ENCODE measurements around the gene KLHL42.
"Not testable (repeated sequence)": the region's sequence is repeated elsewhere in the genome, so short reads cannot be mapped to it uniquely, and the experiment has no call there.

The KLHL42 gene, protein sequence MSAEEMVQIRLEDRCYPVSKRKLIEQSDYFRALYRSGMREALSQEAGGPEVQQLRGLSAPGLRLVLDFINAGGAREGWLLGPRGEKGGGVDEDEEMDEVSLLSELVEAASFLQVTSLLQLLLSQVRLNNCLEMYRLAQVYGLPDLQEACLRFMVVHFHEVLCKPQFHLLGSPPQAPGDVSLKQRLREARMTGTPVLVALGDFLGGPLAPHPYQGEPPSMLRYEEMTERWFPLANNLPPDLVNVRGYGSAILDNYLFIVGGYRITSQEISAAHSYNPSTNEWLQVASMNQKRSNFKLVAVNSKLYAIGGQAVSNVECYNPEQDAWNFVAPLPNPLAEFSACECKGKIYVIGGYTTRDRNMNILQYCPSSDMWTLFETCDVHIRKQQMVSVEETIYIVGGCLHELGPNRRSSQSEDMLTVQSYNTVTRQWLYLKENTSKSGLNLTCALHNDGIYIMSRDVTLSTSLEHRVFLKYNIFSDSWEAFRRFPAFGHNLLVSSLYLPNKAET

DNA sequence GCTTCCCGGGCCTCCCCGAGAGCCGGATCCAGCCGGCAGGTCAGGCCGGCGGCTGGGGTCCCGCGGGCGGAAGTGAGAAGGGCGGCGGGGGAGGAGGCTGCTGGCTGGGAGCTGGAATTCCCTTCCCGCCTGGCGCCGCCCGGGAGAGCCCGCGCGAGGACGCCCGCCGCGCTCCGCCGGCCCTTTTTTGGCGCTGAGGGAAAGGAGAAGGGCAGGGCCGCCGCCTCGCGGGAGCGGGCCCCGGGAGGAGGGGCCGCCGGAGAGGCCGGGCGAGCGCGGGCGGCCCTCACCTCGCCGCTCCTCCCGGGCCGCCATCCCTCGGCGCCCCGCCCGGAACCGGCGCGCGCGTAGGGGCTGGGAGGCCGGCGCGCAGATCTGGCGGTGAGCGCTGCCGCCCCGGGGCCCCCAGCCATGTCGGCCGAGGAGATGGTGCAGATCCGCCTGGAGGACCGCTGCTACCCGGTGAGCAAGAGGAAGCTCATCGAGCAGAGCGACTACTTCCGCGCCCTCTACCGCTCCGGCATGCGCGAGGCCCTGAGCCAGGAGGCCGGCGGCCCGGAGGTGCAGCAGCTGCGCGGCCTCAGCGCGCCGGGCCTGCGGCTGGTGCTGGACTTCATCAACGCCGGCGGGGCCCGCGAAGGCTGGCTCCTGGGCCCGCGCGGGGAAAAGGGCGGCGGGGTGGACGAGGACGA lies at the start of gene KLHL42, which contains the start of gene MANSC4:
TSS of gene KLHL42 (plus strand) at position 314 of the 692 bp plus-strand sequence. CDS start at position 412, 98 bp downstream.
TSS of gene MANSC4 (minus strand) at position 317 of the 692 bp plus-strand sequence. CDS start 8,960 bp downstream, outside the sequence.
- DNase-seq, result peak; percentile 88

DNA sequence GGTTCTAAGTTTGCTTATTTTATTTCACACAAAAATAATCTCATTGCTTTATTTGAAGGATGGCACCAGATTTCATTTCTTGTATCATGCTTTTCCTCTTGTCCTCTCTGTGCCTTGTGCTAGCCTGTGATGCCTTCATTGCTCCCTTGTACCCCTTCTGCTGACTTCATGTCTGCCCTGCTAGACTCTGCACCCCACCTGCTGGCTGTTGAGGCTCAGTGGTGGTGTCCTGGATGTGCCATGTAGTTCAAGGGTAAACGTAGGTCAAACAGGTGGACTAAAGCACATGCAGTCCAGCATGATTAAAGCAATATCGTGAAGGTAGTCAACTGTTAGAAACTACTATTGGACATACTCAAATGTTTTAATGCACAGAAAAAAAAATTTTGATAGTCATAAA lies 47.8 kb upstream of the KLHL42 start:
- DNase-seq, result no peak

DNA sequence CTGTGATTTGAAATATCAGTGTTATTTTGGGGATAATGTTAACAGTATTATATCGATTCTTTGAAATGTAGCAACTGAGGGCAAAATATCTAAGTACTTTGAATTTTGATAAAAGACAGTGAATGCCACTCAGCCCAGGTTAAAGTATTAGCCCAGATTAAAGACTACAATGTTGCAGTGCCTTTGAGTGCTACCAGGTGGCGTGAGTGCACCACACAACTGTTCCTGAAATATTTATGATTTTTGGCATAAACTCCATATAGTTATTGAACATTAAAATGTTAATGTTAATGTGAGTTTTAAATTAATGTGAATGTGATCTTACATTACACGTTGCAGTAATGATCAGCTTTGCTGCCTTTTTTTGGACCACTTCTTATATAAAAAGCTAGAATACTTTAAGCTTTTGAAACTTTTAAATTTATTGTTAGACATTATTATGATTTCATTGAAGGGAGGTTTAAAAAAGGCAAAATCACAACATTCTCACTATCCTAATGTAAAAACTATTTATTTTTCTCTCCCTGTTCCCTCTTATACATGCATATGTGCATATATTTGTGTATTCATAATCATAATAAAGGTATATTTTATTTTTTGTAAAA lies 46.9 kb upstream of the KLHL42 start:
- DNase-seq, result peak; percentile 55

DNA sequence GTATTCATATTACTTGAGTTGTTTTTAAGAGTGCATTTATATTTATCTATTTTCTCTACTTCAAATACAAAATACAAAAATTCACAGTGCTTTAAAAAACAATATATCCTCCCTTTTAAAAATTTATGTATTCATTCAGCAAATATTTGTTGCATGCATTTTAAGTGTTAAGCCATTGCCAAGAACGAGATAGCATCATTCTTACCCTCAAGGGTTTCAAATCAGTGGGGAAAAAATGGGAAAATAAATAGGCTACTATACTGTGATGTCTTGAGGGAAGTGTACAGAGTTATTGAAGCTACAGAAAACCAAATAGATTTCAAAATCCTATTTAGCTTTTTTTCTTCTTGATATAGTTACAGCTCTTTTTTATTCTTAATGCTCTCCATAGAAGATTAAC lies 46.2 kb upstream of the KLHL42 start:
- DNase-seq, result no peak

DNA sequence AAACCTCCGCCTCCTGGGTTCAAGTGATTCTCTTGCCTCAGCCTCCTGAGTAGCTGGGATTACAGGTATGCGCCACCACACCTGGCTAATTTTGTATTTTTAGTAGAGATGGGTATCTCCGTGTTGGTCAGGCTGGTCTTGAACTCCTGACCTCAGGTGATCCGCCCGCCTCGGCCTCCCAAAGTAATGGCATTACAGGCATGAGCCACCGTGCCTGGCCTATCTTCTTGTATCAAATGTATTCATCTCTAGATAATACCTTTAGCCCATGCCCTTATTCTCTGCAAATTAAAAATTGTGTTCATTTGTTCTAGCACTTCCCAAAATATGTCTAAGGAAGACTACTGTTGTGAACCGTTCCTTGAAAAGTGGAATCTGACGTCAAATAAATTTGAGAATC lies 45.7 kb upstream of the KLHL42 start:
- not testable (repeated sequence) for DNase-seq

DNA sequence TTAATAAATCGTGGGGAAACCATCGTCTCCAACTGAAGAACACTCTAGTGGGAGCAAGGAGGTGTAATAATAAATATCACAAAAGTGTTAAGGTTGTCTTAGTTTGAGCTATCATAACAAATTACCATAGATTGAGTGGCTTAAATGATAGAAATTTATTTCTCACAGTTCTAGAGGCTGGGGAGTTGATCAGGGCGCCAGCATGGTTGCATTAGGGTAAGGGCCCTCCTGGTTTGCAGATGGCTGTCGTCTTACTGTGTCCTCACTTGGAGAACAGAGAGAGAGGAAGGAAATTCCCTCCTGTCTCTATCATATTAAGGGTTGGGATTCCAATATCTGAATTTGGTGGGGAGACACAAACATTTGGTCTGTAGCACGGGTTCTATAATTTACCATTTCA lies 36.4 kb upstream of the KLHL42 start:
- DNase-seq, result no peak

DNA sequence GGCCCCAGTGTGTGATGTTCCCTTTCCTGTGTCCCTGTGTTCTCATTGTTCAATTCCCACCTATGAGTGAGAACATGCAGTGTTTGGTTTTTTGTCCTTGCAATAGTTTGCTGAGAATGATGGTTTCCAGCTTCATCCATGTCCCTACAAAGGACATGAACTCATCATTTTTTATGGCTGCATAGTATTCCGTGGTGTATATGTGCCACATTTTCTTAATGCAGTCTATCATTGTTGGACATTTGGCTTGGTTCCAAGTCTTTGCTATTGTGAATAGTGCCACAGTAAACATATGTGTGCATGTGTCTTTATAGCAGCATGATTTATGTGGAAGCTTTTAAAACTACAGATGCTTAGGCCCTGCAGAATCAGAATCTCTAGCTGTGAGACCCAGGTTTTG lies 34.3 kb upstream of the KLHL42 start:
- not testable (repeated sequence) for DNase-seq

DNA sequence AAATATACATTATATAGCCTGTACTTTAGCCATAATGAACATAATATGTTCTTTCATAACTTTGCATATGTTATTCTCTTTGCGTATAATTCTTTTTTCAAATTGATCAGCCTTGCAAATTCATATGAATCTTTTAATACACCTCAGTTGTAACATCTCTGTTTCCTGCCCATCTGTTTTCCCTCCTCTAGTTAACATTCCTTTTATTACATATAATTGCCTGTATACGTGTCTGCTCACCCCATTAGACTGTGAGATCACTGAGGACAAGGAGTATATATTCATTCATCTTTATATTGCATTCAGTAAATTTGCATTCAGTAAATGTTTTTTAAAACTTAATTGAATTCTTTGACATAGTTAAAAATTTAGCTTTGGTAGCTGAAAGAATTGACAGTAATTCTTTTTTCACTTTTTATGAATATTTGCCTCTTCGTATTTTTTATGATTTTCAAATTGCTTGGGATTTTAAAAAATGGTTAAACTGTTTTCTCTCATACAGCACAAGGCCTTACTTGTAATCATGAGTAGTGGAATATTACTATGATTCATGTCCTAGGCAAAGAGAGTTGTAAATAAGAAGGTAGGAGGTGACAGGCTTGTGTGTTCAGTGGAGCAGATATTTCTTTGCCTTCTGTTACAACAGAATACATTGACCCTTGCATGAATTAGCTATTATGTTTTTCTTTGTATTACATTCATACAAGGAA lies 32.8 kb upstream of the KLHL42 start:
- no peak for DNase-seq

DNA sequence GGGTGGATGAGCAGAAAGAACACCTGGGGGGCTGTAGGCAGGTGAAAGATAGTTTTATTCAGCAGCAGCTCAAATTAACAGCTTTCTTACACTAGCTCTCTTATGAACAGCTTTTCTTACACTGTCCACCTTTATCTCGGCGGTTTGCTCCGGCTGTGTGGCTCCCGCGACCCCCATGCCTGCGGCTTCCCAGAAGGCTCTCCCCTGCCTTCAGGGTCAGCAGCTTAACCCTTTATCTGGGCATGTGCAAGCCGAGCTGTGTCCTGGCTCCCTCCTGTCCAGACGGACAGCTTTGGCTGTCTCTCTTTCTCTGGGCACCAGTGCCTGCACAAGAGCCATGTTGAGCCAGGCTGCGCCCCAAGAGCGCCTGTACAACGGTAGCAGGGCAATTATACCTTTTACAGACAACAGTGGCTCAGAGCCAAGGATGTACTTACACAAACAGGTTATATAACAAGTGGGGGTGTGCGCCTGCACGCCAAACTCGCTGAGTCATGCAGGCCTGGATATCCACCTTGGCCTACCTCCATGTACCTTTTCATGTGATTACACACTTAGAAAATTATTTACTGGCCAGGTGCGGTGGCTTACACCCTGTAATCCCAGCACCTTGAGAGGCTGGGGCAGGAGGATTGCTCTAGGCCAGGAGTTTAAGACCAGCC lies 28.5 kb upstream of the KLHL42 start:
- DNase-seq, result no peak

DNA sequence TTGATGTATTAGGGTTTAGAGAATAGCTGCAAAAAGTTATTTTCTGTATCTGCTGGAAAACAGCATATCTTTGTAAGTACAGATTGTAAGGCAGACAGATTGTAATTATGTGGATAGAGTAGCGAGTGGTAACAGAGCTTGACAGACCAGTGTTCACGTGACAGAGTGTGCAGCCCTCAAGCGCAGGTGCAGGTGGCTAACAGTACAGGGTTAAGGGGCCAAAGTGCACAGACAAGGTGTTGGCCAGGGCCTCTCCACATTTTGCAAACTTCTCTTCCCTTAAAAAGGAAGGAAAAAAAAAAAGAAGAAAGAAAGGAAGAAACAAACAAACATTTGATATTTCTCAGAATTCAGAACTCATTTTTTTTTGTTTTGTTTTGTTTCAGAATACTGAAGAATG lies 25.2 kb upstream of the KLHL42 start:
- no peak for DNase-seq

DNA sequence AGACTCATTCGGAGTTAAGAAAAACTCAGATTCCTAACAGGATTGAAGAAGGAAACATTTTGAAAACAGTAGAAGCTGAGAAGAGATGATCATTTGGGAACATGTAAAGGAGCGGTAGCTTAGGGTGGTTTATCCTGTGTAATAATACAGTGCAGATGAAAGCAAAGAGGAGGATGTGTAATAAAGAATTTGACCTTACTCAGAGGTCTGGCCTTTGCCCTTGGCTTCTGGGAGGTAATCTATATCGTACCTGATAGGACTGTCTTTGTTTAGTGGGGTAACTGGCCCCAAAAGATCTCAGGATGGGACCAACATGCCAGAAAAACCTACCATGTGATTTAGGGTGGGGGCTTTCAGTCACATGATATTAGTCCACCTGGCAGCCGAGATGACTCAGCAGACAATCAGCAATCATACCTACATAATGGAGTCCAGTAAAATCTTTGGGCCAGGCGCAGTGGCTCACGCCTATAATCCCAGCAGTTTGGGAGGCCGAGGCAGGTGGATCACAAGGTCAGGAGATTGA lies 23.3 kb upstream of the KLHL42 start:
- DNase-seq, result no peak

DNA sequence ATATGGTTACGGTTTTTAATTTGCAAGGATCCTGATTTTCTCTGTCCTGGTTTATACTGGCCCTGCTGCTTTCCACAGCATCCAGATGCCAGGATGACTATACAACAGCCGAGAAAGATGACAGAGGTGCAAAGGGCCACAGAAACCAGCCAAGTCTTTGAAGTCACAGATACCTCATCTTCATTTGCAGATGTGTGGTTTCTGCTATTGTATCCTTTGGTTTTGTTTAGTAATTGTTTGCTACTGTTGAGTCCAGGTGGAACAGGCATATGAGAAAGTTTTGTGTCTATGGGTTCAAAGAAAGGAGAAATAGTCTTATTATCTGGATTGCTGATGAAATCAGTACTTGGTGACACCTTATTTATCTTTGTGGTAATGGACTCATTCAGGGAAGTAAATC lies 17.3 kb upstream of the KLHL42 start:
- no peak for DNase-seq

DNA sequence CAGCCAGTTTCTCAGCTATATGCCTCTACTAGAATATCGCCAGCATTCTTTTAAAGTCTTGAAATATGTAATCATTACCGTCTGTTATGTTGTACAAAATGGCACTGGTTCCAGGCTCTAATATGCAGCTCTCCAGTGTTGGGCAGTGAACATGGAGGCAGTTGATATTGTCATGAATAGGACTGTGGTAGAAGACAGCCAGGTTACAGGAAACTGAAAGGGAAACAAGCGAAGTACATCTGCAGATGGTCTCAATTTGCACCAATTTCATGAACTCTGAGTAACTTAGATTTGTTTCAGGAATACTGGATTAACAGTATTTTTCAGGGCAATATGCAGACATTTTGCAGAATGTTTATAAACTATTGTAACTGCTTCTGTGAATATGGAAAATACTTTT lies 13.4 kb upstream of the KLHL42 start:
- peak; percentile 8 for DNase-seq

DNA sequence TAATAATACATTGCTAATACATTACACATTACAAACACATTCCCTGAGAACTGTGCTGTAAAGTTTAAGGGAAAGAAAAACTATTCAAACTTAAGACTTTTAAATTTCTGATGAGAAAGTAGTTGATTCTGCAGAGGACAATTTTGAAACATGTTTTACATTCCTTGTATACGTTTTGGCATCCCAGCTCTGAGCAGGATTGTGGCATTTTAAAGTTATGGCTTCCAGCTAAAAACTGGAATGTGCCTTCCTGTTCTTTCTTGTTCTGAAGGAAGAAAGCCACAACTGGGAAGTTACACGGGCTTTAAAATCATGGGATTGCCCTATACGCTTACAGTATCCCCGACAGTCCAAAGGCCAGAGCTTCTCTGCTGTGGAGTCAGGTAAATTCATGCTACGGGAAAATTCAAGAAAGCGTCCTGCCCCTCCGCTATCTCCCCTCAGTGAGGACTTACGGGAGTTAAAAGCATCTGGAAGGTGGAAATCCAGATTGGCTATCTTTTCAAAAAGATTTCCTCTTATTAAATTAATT lies 10.8 kb upstream of the KLHL42 start:
- no peak for DNase-seq

DNA sequence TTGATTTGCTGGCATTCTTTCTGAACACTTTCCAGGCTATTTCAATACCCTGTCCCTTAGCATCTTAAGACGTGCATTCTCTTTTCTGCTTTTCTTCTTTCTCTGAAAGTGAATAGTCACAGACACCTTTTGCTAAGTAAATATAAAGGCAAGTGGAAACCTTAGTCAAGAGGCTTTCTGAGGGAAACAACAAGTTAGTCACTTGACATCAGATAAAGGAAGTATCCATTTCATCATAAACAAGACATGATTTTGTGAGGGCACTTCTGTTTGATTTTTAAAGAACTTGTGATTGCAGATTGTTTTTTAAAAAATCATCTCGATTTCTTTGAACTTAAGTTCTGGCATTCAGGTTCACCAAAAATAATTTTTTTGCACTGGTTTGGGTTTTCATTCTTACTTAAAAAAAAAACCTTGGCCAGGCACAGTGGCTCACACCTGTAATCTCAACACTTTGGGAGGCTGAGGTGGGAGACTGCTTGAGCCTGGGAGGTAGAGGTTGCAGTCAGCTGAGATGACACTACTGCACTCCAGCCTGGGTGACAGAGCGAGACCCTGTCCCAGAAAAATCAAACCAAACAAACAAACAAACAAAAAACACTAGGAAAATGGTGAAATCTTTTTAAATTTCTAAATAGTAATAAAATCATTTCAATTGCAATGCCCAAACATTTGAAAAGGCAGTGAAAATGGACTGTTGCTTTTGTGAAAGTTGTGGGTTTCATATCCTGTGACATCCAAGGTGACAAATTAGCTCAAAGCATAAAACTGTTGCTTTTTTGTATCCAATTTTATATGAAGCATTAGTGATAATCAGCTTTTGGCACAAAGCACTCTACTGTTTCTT lies 8.3 kb upstream of the KLHL42 start:
- DNase-seq, result no peak

DNA sequence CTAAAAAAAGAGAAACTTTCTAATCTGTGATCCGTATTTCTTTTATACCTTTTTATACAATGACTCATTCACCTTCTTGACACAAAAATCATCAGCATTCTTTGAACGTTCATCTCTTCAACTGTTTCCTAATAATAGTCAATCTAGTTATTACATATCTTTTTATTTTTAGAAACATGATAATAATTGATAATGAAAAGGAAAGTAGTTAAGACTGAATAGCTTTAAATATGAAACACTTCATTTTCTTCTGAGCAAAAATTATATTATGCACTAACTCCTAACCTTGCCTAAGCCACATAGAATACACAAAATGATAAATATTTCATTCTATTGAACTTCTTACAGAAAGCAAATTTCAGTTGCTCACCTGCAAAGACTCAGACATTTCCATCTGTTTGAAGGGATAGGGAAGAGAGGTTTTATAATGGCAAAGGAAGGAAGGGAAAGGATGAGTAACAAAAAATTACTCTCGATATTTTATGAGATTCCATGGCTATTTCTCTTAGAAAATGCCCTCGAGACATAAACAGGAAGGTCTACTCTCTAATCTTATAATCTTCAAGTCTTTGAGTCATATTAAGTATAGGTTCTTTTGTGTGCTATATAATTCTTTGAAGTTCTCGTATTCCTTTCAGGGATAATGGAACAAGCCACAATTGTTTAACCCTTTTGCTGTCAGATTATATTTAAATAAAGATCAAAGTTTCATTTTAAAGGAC lies 7.5 kb upstream of the KLHL42 start:
- no peak for DNase-seq

DNA sequence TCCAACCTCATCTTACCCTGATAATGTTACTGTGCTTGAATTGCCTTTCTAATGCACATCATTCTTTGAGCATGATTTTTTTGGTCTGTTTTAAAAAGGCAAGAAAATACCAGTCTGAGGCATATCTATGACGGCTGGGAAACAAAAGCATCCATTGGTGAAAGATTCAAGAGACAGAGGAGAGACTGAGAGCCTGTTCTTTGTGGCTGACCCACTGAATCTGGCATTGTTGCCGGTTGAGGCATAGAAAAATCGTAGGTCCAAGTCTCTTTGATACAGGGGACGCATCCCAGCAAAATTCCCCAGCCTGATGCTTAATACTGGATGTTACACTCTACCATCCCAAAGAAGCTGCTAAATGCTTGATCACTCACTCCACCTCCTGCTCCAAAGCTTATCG lies 2.9 kb upstream of the KLHL42 start:
- DNase-seq, result no peak

DNA sequence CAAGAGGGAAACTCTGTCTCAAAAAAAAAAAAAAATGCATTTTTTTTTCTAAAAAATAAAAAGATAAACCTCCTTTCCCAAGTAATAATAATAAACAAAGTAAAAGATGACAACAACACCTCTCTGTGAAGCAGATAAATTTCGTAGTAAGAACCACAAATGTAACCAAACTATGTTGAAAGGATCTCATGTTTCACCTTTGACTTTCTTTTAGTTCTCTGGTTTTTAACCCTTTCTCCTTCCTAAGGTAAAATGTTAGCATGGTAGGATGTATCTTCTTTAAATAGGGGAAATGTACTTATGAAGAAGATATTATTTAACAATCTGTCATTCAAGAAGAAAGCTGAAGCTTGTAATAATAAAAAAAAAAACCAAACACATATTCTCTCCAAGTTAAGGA lies 1.8 kb upstream of the KLHL42 start:
- DNase-seq, result no peak

DNA sequence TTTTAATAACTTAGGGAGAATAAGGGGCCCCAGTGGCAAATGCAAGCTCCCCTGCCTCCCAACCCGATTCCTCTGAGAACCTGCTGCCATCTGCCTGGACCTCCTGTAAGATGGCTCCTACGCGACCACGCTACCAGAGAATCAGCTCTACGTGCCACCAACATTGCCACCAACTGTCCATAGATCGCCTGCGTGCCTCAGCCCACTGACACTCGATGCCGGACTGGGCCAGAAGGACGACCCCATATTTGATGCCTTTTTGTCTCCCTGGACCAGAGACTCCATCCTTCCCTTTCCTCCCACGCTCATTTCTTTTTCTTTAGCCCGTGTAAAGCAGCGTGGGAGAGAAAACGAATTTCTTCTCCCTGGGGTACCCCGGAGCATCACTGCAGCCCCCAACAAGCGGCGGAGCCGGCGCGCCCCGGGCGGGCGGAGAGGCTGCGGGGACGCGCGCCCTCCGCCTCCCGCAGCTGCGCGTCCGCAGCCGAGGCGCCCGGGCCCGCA lies 565 bp upstream of the KLHL42 start:
- no peak for DNase-seq
